ENCODE data around the gene NRXN3.

Gene NRXN3

DNA sequence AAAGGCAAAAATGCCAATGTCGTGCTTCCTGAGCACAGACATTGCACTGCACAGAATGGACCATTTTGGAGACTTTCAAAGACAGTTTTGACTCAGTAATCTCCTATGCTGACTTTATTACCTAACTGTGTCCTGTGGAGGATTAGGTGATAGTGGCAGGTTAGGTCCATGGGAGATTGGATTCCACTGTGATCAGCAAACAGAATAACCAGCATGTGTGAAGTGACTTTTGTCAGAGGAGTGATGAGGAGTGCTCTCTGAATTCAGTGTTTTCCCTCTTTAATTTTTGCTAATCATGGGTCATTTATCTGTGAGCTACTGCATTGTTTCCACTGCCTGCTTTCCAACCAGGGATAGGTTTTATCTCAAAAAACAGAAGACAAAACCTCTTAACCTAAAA is 1378.7 kb downstream of the NRXN3 start:
- peaks cover 16% of the 10 kb centered on the region for H3K4me1 ChIP-seq (ENCODE audit: control insufficient read depth, insufficient read depth, low read length)
- no peaks in the 10 kb centered on the region for H3K27me3 ChIP-seq (ENCODE audit: control insufficient read depth, insufficient read depth, low read length)

GRCh38 chr14:79549515-79549914 is 1379.3 kb downstream of the NRXN3 start:
- Histone ChIP-seq H3K27me3 (ENCODE audit: control insufficient read depth, insufficient read depth, low read length) (no peaks in the 10 kb centered on the region), H3K9ac (ENCODE audit: low read depth, low read length) (no peak overlapping the region), H3K9me3 (replicated peaks; ENCODE audit: low read length) (no peaks in the 10 kb centered on the region), H3K4me1 (ENCODE audit: control insufficient read depth, insufficient read depth, low read length) (peaks cover 12% of the 10 kb centered on the region), H3K36me3 (ENCODE audit: insufficient read depth, low read length) (no peaks in the 10 kb centered on the region), H3K4me3 (ENCODE audit: low read length) (no peak overlapping the region), H3K4me2 (ENCODE audit: low read length) (no peak overlapping the region)

More for the DNA sequence above, 1378.7 kb downstream of the NRXN3 start:
- H3K4me3 ChIP-seq (ENCODE audit: low read length): no peak overlapping the region
- no peaks in the 10 kb centered on the region for H3K36me3 ChIP-seq (ENCODE audit: insufficient read depth, low read length)
- H3K4me2 ChIP-seq (ENCODE audit: low read length): no peak overlapping the region
- no peak overlapping the region for H3K9ac ChIP-seq (ENCODE audit: low read depth, low read length)
- no peaks in the 10 kb centered on the region for H3K9me3 ChIP-seq (replicated peaks; ENCODE audit: low read length)

DNA sequence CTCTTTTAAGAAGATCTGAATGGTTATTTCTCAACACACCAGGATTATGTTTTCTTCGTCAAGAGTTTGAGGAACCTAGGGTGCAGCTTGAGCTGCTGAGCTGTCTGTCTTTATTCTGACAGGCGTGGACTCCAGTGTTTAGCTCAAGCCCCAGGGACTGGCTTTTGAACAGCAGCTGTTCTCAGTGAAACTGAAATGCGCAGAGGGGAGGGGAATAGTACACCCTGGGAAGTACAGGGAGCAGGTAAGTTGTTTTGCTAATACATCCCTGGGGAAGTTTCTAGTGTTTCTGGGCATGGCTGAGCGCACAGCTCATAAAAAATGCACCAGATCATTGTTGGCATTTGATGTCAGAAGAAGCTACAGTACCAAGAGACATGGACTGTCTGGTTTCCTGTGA is 1381.3 kb downstream of the NRXN3 start:
- H3K9me3 ChIP-seq (replicated peaks; ENCODE audit: low read length): no peaks in the 10 kb centered on the region
- no peak overlapping the region for H3K9ac ChIP-seq (ENCODE audit: low read depth, low read length)
- H3K4me2 ChIP-seq (ENCODE audit: low read length): no peak overlapping the region
- peaks cover 3% of the 10 kb centered on the region for H3K4me1 ChIP-seq (ENCODE audit: control insufficient read depth, insufficient read depth, low read length)
- H3K27me3 ChIP-seq (ENCODE audit: control insufficient read depth, insufficient read depth, low read length): no peaks in the 10 kb centered on the region
- H3K4me3 ChIP-seq (ENCODE audit: low read length): no peak overlapping the region
- no peaks in the 10 kb centered on the region for H3K36me3 ChIP-seq (ENCODE audit: insufficient read depth, low read length)

DNA sequence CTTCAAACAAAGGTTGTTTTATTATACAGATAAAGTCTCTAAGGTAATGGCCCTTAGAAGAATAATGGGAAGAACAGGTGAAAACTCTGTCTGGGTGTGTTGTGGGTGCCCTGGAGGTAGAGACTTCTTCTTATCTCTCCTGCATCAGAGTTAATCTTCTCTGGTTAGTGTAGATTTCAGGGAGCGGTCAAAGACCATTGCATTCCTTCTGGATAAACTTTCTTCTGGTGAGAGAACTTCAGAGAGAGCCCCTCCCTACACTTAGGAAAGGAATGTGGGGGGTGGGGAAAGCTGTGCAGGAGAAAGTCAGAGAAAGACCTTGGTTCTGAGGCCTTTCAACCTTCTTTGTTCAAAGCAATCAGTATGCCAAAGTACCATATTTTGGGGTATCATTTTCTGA is 1382.6 kb downstream of the NRXN3 start:
- Histone ChIP-seq H3K4me2 (ENCODE audit: low read length) (no peak overlapping the region), H3K27me3 (ENCODE audit: control insufficient read depth, insufficient read depth, low read length) (no peaks in the 10 kb centered on the region), H3K36me3 (ENCODE audit: insufficient read depth, low read length) (no peaks in the 10 kb centered on the region), H3K4me1 (ENCODE audit: control insufficient read depth, insufficient read depth, low read length) (peaks cover 3% of the 10 kb centered on the region), H3K9me3 (replicated peaks; ENCODE audit: low read length) (no peaks in the 10 kb centered on the region), H3K4me3 (ENCODE audit: low read length) (no peak overlapping the region), H3K9ac (ENCODE audit: low read depth, low read length) (no peak overlapping the region)

- H3K27me3 ChIP-seq (ENCODE audit: control insufficient read depth, insufficient read depth, low read length): no peaks in the 10 kb centered on the region
- no peaks in the 10 kb centered on the region for H3K4me1 ChIP-seq (ENCODE audit: control insufficient read depth, insufficient read depth, low read length)
- H3K4me2 ChIP-seq (ENCODE audit: low read length): no peak overlapping the region
- no peak overlapping the region for H3K9ac ChIP-seq (ENCODE audit: low read depth, low read length)
- H3K4me3 ChIP-seq (ENCODE audit: low read length): no peak overlapping the region
- H3K36me3 ChIP-seq (ENCODE audit: insufficient read depth, low read length): no peaks in the 10 kb centered on the region
- H3K9me3 ChIP-seq (replicated peaks; ENCODE audit: low read length): no peaks in the 10 kb centered on the region
Observed at GRCh38 chr14:79554816-79555215, 1384.6 kb downstream of the NRXN3 start.

GRCh38 chr14:79555429-79555828 is 1385.3 kb downstream of the NRXN3 start:
- Histone ChIP-seq H3K27me3 (ENCODE audit: control insufficient read depth, insufficient read depth, low read length) (no peaks in the 10 kb centered on the region), H3K9me3 (replicated peaks; ENCODE audit: low read length) (no peaks in the 10 kb centered on the region), H3K36me3 (ENCODE audit: insufficient read depth, low read length) (no peaks in the 10 kb centered on the region), H3K4me1 (ENCODE audit: control insufficient read depth, insufficient read depth, low read length) (no peaks in the 10 kb centered on the region), H3K9ac (ENCODE audit: low read depth, low read length) (no peak overlapping the region), H3K4me3 (ENCODE audit: low read length) (no peak overlapping the region), H3K4me2 (ENCODE audit: low read length) (no peak overlapping the region)

DNA sequence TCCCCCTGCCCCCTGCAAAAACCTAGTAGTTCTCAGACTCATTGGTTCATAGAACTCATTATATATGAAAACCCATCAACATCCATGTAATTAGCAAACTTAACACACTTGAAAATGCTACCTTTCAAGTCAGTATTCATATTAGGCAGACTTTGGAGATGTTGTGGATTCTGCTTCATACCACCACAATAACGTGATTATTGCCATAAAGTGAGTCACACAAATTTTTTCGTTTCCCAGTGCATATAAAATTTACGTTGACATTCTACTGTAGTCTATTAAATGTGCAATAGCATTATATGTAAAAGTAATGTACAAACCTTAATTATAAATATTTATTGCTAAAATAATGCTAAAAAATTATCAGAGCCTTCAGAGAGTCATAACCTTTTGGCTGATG is 1387.1 kb downstream of the NRXN3 start:
- Histone ChIP-seq H3K36me3 (ENCODE audit: insufficient read depth, low read length) (no peaks in the 10 kb centered on the region), H3K4me3 (ENCODE audit: low read length) (no peak overlapping the region), H3K4me1 (ENCODE audit: control insufficient read depth, insufficient read depth, low read length) (no peaks in the 10 kb centered on the region), H3K9ac (ENCODE audit: low read depth, low read length) (no peak overlapping the region), H3K4me2 (ENCODE audit: low read length) (no peak overlapping the region), H3K9me3 (replicated peaks; ENCODE audit: low read length) (no peaks in the 10 kb centered on the region), H3K27me3 (ENCODE audit: control insufficient read depth, insufficient read depth, low read length) (no peaks in the 10 kb centered on the region)

DNA sequence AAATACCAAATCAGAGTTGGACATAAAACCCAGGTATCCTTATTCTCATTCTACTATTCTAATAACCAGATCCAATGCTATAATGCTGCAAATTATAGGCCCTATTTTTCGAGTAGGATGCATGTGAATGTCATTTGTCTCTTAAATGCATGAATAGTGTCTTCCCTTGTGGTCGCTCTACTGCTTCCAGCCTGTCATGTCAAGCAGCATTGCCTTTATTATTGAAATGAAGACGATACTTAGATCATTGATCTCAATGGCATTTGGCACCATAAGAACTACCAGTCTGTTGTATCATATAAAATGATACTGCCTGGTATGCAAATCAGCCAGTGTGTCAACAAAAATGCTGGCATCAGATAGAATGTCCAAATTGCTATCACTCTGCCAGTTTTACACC is 1392.0 kb downstream of the NRXN3 start:
- H3K4me2 ChIP-seq (ENCODE audit: low read length): no peak overlapping the region
- H3K27me3 ChIP-seq (ENCODE audit: control insufficient read depth, insufficient read depth, low read length): no peaks in the 10 kb centered on the region
- H3K36me3 ChIP-seq (ENCODE audit: insufficient read depth, low read length): no peaks in the 10 kb centered on the region
- H3K4me3 ChIP-seq (ENCODE audit: low read length): no peak overlapping the region
- no peaks in the 10 kb centered on the region for H3K9me3 ChIP-seq (replicated peaks; ENCODE audit: low read length)
- H3K4me1 ChIP-seq (ENCODE audit: control insufficient read depth, insufficient read depth, low read length): no peaks in the 10 kb centered on the region
- no peak overlapping the region for H3K9ac ChIP-seq (ENCODE audit: low read depth, low read length)

- Histone ChIP-seq H3K36me3 (ENCODE audit: insufficient read depth, low read length) (no peaks in the 10 kb centered on the region), H3K4me3 (ENCODE audit: low read length) (no peak overlapping the region), H3K27me3 (ENCODE audit: control insufficient read depth, insufficient read depth, low read length) (no peaks in the 10 kb centered on the region), H3K9ac (ENCODE audit: low read depth, low read length) (no peak overlapping the region), H3K4me1 (ENCODE audit: control insufficient read depth, insufficient read depth, low read length) (no peaks in the 10 kb centered on the region), H3K4me2 (ENCODE audit: low read length) (no peak overlapping the region), H3K9me3 (replicated peaks; ENCODE audit: low read length) (no peaks in the 10 kb centered on the region)
Observed at GRCh38 chr14:79564371-79564770, 1394.2 kb downstream of the NRXN3 start.

DNA sequence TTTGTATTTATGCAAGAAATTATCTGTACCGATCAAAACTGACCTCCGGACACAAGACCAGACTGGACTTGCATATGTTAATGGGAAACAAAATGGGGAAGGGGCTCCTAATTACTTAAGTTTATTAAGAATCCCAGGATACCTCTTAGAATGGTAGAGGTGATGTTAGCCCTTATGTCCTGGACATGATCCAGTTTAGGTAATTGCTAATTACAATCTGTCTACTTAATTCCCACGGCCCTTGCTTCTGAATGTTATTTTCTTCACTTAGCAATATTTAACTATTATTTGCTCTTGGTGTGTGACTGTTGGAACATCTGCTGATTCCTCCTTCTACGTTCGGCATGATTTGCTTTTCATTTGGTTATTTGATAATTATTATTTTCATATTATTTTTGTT is 1397.1 kb downstream of the NRXN3 start:
- Histone ChIP-seq H3K4me3 (ENCODE audit: low read length) (no peak overlapping the region), H3K9ac (ENCODE audit: low read depth, low read length) (no peak overlapping the region), H3K36me3 (ENCODE audit: insufficient read depth, low read length) (no peaks in the 10 kb centered on the region), H3K27me3 (ENCODE audit: control insufficient read depth, insufficient read depth, low read length) (no peaks in the 10 kb centered on the region), H3K4me1 (ENCODE audit: control insufficient read depth, insufficient read depth, low read length) (no peaks in the 10 kb centered on the region), H3K4me2 (ENCODE audit: low read length) (no peak overlapping the region), H3K9me3 (replicated peaks; ENCODE audit: low read length) (no peaks in the 10 kb centered on the region)

DNA sequence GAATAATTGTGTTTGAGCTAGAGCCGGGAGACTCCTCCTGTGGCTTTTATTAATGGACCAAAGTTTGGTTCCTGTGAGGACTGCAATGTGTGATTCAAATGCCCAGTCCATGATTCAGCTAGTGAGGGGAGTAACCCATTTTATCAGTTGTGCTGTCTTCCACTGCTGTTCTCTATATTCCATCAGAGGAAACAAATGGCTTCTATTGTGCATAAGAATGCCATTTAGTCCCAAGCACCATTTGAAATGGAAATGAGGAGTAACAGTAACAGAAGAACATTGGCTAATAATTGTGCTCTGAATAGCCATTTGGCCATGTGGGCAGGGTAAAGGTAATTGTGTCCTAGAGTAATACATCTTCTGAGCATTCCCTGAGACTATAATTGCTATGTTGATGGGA is 1398.4 kb downstream of the NRXN3 start:
- H3K9ac ChIP-seq (ENCODE audit: low read depth, low read length): no peak overlapping the region
- no peaks in the 10 kb centered on the region for H3K9me3 ChIP-seq (replicated peaks; ENCODE audit: low read length)
- no peaks in the 10 kb centered on the region for H3K4me1 ChIP-seq (ENCODE audit: control insufficient read depth, insufficient read depth, low read length)
- H3K4me2 ChIP-seq (ENCODE audit: low read length): no peak overlapping the region
- H3K36me3 ChIP-seq (ENCODE audit: insufficient read depth, low read length): no peaks in the 10 kb centered on the region
- H3K4me3 ChIP-seq (ENCODE audit: low read length): no peak overlapping the region
- H3K27me3 ChIP-seq (ENCODE audit: control insufficient read depth, insufficient read depth, low read length): no peaks in the 10 kb centered on the region

DNA sequence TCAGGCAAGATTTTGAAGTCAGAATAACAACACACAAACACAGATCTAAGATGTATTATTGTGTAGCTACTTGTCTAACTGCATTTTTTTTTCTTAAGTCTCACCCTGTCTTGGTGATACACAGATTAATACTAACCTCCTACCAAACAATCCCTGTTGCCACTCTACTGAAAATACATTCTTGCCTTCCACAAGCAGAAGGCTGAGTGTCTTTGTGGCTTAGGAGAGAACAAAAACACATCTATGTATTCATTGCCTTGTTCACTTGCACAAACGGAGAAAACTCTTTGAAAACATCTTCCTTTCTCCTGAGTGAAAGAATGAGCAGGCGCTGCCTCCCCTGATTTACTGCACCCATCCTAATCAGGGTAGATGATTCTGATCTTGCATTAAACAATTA is 1398.9 kb downstream of the NRXN3 start:
- H3K9me3 ChIP-seq (replicated peaks; ENCODE audit: low read length): no peaks in the 10 kb centered on the region
- H3K4me2 ChIP-seq (ENCODE audit: low read length): no peak overlapping the region
- H3K4me3 ChIP-seq (ENCODE audit: low read length): no peak overlapping the region
- H3K9ac ChIP-seq (ENCODE audit: low read depth, low read length): no peak overlapping the region
- no peaks in the 10 kb centered on the region for H3K27me3 ChIP-seq (ENCODE audit: control insufficient read depth, insufficient read depth, low read length)
- H3K36me3 ChIP-seq (ENCODE audit: insufficient read depth, low read length): no peaks in the 10 kb centered on the region
- H3K4me1 ChIP-seq (ENCODE audit: control insufficient read depth, insufficient read depth, low read length): no peaks in the 10 kb centered on the region
